NOMO-1 (cell line): Measurements from ENCODE around the gene PRMT5.
A peak's percentile ranks its signal among the peaks of the same experiment; 100 is the strongest.

ENCODE experiments used
- DNase-seq, 2 experiments: peaks; one replicate each; lab custom pipeline; 2025; ENCODE audit not compliant: unreplicated experiment in 2 of 2; lab: John Stamatoyannopoulos, UW

The PRMT5 gene

DNA sequence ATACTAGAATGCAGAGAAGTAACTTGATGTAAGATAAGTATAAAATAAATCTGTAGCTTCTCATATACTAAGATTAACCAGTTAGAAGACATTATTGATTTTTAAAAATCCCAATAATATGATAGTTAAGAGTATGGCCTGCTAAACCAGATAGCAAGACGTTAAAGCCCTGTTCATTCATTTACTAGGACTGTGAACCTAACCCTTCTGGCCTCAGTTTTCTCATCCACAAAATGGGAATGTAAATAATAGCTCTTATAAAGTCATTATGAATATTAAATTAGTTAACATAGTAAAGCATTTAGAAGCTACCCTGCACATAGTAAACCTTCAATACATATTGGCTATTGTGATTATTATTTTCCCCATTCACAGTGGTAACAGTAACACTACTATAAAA lies 6.0 kb upstream of the PRMT5 start:
- DNase-seq, result no peak

DNA sequence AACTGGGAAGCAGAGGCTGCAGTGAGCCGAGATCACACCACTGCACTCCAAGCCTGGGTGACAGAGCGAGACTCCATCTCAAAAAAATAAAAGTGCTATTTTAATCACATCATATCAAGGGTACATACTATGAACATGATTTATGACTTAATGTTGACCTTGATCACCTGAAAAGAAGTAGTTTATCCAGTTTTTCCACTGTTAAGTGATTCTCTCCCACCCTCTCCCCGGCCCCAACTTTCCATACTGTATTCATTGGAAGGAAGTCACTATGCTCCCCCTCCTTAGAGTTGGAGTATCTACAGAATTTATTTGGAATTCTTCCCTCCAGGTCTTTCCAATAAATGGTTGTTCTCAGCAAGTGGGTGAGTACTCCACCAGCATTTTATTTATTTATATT lies 3.0 kb upstream of the PRMT5 start:
- DNase-seq, result no peak

DNA sequence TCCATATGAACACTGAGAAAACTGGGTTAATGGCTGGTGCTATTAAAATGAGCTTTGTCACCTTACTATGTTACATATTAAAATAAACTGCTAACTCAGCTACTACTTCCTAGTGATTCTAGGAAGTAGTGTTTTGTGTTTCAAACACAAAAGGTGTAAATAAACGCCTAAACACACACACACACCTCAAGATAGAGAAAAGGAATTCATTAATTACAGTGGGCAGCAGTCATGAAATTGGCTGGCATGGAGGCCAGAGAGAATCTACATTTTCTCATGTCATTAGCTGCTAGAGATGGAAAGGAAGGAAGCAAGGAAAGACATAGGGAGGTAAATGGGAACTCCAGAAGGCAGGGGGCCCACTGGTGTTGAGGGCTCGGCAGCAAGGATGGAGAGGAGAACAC lies 787 bp upstream of the PRMT5 start:
- no peak for DNase-seq

DNA sequence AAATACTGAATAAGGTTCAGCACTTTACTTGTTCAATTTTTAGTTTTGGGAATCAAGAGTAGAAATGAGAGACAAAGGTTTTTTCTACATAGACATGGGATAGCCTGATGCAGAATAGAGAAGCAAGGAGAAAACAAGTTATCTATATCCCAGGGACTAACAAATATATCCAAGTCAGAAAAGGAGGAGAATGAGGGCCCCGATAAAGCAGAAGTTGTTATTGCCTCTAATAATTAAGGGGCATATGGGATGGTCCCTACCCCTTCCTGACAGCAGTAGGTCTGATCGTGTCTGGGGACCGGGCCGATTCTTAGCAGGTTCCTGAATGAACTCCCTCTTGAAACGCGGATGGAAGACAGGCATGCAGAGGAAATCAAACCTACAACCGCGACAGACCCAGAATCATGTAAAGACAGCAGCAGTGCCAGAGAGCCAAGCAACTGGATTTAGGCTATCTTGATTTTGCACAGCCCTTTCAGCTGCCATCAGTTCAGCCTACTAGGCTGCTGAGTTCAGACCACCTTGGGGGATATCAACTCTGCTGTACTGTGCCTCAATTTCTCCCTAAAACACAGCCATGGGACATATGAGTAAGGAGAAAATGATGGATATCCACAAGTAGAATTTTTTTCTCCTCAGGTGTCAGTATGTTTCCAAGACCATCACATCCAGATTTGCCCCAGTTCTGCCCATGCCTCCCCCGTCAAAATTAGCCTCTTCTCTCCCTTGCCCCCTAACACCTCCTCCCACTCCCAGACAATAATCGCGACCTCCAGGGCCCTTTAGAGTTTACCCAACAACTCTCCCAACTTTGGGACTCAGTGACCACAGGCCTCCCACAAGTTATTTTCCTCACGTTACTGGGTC lies 706 bp downstream of the PRMT5 start:
- DNase-seq, result no peak

DNA sequence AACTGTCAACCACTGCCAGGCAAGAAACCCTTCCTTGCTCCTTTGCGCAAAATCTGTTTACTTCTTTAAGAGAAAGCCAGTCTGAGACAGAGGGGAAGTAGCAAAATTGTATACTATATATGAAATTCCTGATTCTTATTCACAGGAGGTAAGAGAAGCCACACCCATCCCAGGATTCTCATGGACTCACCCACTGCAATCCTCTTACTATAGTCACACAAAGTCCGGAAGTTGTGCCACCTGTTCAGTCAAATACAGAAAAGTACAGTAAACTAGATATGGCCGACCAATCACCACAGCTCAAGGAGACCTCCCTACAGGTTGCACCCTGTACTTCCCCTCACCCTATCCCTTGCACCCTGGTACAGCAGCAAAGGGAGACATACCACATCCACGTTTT lies 2.9 kb downstream of the PRMT5 start:
- no peak for DNase-seq

DNA sequence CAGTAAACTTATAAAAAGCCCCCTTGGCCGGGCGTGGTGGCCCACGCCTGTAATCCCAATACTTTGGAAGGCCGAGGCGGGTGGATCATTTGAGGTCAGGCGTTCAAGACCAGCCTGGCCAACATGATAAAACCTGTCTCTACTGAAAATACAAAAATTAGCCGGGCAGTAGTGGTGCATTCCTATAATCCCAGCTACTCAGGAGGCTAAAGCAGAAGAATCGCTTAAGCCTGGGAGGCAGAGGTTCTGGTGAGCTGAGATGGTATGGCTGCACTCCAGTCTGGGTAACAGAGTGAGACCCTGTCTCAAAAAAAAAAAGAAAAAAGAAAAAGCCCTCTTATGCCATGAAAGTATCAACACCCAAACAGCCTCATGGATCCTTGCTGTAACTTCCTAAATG lies 3.7 kb downstream of the PRMT5 start:
- DNase-seq, result no peak

DNA sequence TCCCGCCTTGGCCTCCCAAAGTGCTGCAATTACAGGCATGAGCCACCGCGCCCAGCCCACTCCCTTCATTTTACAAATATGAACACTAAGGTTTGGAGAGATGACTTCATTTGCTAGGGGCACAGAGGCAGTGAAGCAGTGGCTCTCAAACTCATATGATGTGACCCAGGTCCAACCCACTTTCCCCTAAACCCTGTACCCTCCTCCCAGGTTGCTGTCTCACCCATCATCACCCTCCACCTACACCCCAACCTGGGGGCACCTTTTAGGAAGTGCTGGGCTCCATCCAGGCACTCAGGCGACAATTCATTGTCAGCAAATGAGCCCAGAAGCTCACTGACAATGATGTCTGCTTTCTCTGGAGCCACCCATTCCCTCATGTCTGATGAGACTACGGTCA lies 5.4 kb downstream of the PRMT5 start:
- no peak for DNase-seq

DNA sequence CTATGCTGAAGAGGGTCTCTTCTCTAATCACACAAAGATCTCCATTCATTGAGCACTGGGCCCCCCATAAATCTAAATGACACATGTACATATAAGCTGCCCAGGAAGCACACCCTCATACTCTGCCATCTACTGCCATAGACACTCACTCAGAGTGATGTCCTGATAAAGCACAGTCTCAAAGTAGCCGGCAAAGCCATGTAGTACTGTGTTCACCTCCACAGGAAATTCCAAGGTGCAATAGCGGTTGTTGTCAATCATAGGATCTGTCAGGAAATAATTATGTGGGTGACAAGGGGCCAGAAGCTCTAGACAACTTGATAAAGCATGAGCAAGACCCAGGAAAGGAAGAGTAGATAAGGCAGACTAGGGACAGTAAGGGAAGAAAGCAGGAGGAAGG lies 6.9 kb downstream of the PRMT5 start:
- DNase-seq, result no peak

DNA sequence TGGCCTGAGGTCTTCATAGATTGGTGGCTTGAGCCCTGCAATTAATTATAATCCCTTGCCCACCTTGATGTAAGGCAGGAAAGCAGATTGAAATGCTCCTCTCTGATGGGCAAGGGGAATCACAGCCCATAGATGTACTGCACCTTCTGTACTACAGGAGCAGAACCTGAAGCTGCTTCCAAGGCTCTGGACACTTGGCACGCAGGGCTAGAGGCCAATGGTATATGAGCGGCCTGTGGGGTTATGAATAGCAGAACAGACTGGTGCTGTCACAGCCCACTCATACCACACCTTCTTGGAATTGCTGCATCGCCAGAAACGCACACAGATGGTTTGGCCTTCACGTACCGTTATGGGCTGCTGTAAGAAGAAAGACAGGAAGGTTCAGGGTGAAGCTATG lies 8.5 kb downstream of the PRMT5 start:
- DNase-seq, result no peak

DNA sequence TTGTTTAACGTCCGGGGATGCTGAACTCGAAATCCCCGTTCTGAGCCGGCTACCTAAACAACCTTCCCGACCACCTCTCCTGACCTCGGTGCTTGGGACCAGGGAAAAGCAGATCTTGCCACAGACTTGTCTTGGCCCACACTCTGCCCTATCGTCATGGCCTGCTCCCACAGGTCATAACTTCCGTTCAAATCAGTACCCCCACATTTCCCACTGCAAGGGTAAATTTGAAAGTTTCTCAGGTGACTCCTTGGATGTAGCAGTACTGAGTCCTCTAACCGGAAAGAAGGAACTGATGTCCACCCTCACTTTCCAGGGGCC lies 9.6 kb downstream of the PRMT5 start:
- DNase-seq, result no peak

DNA sequence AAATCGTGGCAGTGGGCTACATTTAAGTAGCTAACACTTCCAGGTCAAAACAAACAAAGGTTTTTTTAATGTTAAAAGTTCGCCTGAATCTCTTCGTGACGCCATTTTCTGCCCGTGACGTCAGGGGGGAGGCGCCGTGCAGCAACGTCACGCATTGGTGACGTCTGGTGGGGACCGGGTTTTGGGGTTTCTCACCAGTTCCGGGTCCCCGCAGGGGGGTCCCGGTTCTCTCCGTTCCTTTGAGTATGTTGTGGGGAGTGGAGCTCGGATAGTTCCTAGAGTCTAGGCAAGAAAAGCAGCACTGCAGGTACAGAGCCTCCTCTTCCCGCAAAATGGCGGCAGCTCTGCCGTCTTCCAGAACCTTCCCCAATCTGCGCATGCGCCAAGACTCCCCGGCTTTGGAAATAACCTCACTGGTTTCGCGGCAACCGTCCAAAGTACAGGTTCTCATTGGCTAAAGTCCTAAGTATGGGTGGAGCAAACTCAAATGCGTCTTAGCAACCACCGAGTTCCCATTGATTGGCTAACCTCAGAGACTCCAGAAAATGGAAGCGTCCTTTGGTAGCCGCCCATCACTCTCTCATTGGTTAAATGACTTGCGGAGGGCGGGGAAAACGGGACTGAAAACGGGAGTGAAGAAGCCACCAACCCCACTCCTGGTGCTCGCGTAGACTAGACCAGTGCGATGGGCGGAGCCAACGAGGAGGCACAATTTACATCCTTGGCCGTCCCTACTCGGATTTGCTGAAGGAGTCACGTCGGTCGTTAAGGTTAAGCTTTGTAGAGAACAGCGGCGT lies 10.2 kb downstream of the PRMT5 start, which contains the start of gene RBM23:
Gene RBM23, minus strand, starts transcription at position 346 of the 797 bp plus-strand sequence.
- peak; percentile 99 to 100 for DNase-seq

DNA sequence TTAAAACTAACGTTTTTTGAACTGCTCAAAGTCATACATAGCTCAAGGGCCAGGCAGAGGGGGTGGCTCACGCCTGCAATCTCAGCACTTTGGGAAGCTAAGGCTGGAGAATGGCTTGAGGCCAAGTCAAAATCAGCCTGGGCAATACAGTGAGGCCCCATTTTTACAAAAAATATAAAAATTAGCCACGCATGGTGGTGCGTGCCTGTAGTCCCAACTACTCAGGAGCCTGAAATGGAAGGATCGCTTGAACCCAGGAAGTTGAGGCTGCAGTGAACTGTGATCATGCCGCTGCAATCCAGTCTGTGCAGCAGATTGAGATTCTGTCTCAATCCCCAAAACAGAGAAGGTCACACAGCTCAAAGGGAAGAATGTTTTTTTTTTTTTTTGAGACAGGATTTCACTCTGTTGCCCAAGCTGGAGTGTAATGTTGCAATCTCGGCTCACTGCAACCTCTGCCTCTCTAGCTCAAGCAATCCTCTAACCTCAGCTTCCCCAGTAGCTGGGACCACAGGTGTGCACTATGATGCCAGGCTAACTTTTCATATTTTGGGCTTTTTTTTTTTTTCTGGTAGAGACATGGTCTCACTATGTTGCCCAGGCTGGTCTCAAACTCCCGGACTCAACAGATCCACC lies 13.2 kb downstream of the PRMT5 start:
- peak; percentile 55 to 85 for DNase-seq

DNA sequence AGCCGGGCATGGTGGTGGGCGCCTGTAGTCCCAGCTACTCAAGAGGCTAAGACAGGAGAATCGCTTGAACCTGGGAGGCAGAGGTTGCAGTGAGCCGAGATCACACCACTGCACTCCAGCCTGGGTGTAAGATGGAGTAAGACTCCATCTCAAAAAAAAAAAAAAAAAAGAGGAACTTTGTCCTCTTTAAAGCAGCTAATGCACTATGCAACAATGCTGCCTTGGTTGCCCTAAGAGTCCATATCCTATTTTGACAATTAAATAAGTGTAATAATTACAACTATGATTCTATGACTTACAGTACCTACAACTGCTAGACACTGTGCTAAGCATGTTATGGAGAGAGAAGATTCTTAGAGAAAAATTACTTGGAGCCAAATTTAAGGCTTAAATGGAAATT lies 14.3 kb downstream of the PRMT5 start:
- peak in 1 of 2 experiments; percentile 33 for DNase-seq

DNA sequence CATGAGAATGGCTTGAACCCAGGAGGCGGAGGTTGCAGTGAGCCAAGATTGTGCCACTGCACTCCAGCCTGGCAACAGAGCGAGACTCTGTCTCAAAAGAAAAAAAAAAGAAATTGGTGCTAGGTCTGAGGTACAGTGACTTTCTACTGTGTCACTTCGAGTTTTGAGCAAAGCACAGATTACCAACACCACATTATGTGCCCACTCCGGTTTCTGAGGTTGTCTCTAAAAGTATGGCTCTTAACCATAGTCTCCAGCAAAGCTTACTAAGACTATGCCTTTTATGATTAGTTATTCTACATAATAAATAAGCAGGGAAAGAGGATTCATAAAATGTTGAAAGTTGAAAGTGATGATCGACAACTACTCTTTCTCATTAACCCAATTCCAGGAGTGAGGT lies 18.3 kb downstream of the PRMT5 start:
- DNase-seq, result no peak

DNA sequence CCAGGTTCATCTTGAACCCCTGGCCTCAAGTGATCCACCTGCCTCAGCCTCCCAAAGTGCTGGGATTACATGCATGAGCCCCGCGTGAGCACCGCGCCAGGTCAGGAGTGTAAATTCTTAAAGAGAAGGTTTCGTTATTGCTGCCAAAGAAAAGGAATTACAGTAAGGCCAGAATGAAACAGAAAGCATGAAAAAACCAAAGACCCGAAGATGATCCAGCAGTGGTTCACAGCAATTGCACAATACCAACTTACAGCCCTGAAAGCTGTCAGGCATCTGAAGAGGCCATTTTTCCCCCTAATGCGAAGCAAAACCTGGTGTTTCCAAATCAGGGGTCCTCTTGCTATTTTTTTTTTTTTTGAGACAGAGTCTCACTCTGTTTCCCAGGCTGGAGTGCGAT lies 20.6 kb downstream of the PRMT5 start:
- peak; percentile 64 to 87 for DNase-seq

DNA sequence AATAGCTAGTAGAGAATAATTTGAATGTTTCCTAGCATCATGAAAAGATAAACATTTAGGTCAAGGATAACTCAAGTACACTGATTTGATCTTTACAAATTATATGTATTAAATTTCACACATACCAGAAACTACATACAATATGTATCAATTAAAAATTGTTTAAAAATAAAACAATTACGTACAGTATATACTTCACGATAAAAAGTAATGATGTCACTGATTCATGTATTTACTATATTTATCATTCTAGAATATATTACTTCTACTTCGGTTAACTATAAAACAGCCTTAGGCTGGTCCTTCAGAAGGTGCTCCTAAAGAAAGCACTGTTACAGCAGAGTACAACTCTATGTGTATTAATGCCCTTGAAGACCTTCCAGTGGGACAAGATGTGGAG lies 21.7 kb downstream of the PRMT5 start:
- DNase-seq, result no peak

DNA sequence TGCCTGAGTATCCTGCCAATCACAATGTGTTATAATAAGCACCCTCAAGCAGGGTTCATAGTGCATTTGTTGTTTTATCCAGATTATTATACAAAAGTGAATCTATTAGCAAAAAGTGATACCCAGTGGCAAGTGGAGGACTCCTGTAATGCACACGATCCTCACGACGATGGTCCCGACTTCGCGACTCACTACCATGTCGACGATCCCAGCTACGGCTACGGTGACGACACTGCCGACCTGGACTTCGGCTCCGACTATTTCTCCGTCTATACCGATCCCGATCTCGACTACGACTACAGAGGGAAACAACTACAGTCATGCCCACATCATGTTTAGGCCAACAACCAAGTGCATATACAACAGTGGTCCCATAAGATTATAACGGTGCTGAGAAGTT lies 23.1 kb downstream of the PRMT5 start:
- DNase-seq, result no peak

DNA sequence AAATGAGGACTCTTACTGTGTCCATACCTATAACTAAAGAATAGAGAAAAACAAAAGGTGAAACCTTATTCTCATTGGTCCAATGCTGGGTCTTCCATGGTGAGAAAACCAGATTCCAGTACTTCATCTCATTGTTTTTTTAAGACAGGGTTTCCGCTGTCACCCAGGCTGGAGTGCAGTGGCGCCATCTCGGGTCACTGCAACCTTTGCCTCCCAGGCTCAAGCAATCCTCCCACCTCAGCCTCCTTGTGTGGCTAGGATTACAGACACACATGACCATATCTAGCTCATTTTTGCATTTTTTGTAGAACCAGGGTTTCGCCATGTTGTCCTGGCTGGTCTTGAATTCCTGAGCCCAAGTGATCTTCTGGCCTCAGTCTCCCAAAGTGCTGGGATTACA lies 23.5 kb downstream of the PRMT5 start:
- no peak for DNase-seq

DNA sequence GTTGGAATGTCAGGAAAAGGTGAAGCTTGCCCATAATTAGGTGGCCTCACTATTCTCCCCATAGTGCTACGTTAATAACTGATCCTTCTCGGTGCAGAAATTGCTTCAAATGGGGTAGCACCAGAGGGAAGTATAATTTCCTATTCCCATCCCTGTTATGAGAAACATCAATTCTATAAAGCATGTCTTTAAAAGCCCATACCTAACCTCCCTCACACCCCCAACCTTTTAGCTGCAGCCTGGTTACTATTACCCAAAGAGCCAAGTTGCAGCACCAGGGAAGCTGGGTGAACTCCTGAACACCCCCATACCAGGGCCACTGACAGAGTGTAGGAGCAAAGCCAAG lies 25.5 kb downstream of the PRMT5 start:
- DNase-seq, result no peak

DNA sequence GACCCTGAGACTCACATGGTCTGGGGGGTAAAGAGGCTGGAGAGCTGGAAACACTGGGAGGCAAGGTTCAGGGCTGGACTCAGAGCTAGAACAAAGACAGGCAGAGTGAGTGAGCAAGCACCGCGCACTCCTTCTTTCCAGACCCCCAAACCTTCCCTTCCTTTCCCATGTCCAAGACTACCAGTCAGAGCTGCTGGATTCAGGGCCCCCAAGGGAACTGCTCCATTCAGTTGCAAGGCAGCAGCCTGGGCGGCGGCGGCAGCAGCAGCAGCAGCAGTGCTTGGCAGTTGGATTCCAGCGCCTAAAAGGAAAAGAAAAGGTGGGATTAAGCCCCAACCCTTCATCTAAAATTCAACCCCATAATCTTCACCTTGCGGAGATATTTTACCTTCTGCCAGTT lies 27.4 kb downstream of the PRMT5 start:
- no peak for DNase-seq

DNA sequence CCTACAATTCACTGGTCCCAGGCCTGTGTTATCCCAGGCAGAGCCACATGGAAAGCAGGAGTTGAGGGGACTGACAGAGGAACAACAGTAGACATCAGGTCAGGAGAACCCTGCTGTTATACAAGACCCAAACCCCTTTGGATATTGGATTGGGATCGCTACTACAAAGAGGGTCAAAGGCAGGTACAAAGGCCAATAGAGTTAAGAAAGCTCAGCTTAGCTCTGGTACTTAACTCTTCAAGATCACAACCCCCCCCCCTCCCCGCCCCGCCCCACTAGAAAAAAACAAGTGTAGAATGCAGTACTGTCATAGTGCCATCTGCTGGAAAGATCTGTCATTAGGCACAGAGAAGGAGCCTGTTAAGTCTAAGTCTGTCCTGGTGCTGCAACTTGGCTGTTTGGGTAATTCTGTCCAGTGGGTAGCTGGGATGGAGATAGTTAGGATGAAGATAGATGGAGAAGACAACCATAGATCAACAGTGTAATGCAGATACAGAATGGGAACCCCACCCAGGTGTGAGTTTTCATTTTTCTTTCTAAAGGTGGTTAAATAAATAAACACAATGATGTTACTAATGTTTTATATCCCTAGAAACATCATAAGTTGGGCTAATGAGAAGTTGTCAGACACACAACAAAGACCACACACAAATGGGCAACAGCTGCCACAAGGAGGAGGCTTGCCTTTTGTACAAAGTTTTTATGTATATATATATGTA lies 28.9 kb downstream of the PRMT5 start:
- DNase-seq, result peak in 1 of 2 experiments; percentile 25
